Measurements from ENCODE around the gene GHRH. TPM values are rescaled to one million over a fixed set of nuclear protein-coding genes. Genes with fewer than 3 reads are reported as not detected.

GHRH gene
- total and polyA plus RNA-seq, 2 experiments from 2014 or later: not detected

GRCh38 chr20:37201827-37202162, 59.8 kb downstream of the GHRH start:
- Histone ChIP-seq H3K27me3 (no peaks in the 10 kb centered on the region), H3K27ac (peak overlapping the region; percentile 83), H4K20me1 (ENCODE audit: insufficient read depth, poor library complexity, severe bottlenecking) (peaks cover 5% of the 10 kb centered on the region), H3K4me3 (no peak overlapping the region), H3K9me2 (replicated peaks; ENCODE audit: insufficient read depth) (no peaks in the 10 kb centered on the region), H3K4me1 (ENCODE audit: insufficient read depth) (peaks cover 10% of the 10 kb centered on the region), H3K36me3 (replicated peaks; ENCODE audit: insufficient read depth, low read depth) (peaks cover 5% of the 10 kb centered on the region), H3K9me3 (ENCODE audit: low read depth) (no peaks in the 10 kb centered on the region), H3K79me2 (peaks cover 48% of the 10 kb centered on the region), H2AFZ (no peak overlapping the region), H3K4me2 (peak overlapping the region; percentile 27)
- 68% methylated on average over 2 of the region's 2 CpGs for WGBS (ENCODE audit: low lambda C conversion rate, missing lambda C conversion rate)
- TF ChIP-seq EZH2 (IDR thresholded peaks at IDR 0.05; ENCODE audit: borderline replicate concordance) (no peak), EZH2phosphoT487 (IDR thresholded peaks at IDR 0.05; ENCODE audit: low read depth, severe bottlenecking, unreplicated experiment) (no peak), CTCF (IDR thresholded peaks at IDR 0.05; ENCODE audit: poor library complexity) (no peak)
- no peak for DNase-seq (ENCODE audit: low spot score)

Other genes starting within 250 kb of the GHRH start
- gene RBL1, start 165.8 kb downstream of the GHRH start, total RNA-seq: 7.5 and 9.2 TPM in 2 replicates
- 2.5 and 3.5 TPM in 2 replicates for gene RBL1, start 165.8 kb downstream of the GHRH start, polyA plus RNA-seq
- 325 and 356 TPM in 2 replicates for gene RPN2, start 82.5 kb downstream of the GHRH start, total RNA-seq
- 350 and 368 TPM in 2 replicates for gene RPN2, start 82.5 kb downstream of the GHRH start, polyA plus RNA-seq
- 1.9 and 3.9 TPM in 2 replicates for gene MROH8, start 82.3 kb downstream of the GHRH start, total RNA-seq
- gene MROH8, start 82.3 kb downstream of the GHRH start, polyA plus RNA-seq: 3.7 and 4.8 TPM in 2 replicates
- 35.4 and 43.8 TPM in 2 replicates for gene MANBAL, start 27.8 kb upstream of the GHRH start, total RNA-seq
- 84.1 and 93.9 TPM in 2 replicates for gene MANBAL, start 27.8 kb upstream of the GHRH start, polyA plus RNA-seq
- 45.5 and 69.8 TPM in 2 replicates for gene SRC, start 84.3 kb upstream of the GHRH start, total RNA-seq
- 55.1 and 56.4 TPM in 2 replicates for gene SRC, start 84.3 kb upstream of the GHRH start, polyA plus RNA-seq

Measured in hepatocyte (in vitro differentiated cells).